ENCODE data around the gene EIF3I. TPM values are rescaled to one million over a fixed set of nuclear protein-coding genes. Genes with fewer than 3 reads are reported as not detected.
A peak's percentile ranks its signal among the peaks of the same experiment; 100 is the strongest.

The EIF3I gene
- total RNA-seq, 2 experiments from 2014 or later, result 328 to 335 TPM

DNA sequence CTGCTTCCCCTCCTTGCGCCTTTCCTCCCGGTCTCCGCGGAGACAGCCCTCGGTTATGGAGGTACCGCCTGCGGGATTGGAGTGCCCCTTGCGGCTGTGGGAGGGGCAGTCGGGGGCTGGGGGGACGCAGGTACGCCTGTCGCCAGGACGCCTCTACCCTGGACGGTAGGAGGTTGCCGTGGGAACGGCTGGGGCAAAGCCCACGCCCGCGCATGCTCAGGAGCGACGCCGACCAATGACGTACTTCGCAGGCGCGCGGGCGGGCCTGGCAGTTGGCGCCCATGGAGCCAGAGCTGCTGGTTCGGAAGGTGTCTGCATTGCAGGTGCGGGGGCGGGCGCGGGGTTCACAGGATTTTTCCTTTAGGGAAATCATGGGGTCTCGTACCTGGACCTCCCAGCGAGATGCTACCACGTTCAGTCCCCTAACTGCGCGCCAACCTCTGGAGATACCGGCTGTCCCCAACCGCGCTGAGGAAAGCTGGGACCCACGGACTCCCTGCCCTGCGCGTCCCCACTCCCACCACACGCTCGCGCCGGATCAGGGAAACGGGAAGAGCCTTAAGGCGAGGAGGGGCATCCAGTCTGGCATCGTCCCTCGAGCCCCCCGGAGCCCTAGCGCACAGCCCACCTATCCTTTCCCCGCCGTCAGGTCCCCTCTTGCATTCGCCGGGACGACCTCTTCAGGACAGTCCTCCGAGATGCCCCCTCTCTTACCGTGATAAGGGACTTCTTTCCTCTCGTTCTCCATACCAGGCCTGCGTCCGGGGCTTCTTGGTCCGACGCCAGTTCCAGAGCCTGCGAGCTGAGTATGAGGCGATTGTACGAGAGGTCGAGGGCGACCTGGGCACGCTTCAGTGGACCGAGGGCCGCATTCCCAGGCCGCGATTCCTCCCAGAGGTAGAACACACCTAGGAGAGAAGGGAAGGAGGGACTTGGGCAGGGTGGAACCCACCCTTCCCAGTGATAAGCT lies 16.5 kb upstream of the EIF3I start, which contains the start of gene IQCC:
TSS of gene IQCC (plus strand) at position 271 of the 970 bp plus-strand sequence. CDS start at position 282, 11 bp downstream.
- DNase-seq (peak; percentile 91), ATAC-seq (peak; percentile 68)
- TF ChIP-seq, protein P1, sequence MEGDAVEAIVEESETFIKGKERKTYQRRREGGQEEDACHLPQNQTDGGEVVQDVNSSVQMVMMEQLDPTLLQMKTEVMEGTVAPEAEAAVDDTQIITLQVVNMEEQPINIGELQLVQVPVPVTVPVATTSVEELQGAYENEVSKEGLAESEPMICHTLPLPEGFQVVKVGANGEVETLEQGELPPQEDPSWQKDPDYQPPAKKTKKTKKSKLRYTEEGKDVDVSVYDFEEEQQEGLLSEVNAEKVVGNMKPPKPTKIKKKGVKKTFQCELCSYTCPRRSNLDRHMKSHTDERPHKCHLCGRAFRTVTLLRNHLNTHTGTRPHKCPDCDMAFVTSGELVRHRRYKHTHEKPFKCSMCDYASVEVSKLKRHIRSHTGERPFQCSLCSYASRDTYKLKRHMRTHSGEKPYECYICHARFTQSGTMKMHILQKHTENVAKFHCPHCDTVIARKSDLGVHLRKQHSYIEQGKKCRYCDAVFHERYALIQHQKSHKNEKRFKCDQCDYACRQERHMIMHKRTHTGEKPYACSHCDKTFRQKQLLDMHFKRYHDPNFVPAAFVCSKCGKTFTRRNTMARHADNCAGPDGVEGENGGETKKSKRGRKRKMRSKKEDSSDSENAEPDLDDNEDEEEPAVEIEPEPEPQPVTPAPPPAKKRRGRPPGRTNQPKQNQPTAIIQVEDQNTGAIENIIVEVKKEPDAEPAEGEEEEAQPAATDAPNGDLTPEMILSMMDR (IDR thresholded peaks at IDR 0.05), result no peak
- ChIA-PET CTCF (interaction anchor here (1.2 to 8.1 kb wide), 3 partner anchors 10 to 43 kb away, joined by 6 to 44 read pairs (median 7); no protein-coding TSS in a partner anchor), POLR2A (interaction anchor here (0.7 to 4.1 kb wide), 10 partner anchors 9 to 140 kb away, joined by 3 to 35 read pairs (median 6); partner anchors contain the start of gene LCK)
- Mint-ChIP-seq H3K4me3 (peak within 1 kb of the TSS; percentile 90), H3K9me3 (no peaks in the 10 kb centered on the region), H3K4me1 (ENCODE audit: low read depth) (peaks cover 26% of the 10 kb centered on the region), H3K27ac (peak within 1 kb of the TSS; percentile 86), H3K27me3 (no peaks in the 10 kb centered on the region), H3K36me3 (ENCODE audit: low read depth) (peaks cover 18% of the 10 kb centered on the region)
- intact Hi-C loops (cut with micrococcal nuclease), result no loop called here

DNA sequence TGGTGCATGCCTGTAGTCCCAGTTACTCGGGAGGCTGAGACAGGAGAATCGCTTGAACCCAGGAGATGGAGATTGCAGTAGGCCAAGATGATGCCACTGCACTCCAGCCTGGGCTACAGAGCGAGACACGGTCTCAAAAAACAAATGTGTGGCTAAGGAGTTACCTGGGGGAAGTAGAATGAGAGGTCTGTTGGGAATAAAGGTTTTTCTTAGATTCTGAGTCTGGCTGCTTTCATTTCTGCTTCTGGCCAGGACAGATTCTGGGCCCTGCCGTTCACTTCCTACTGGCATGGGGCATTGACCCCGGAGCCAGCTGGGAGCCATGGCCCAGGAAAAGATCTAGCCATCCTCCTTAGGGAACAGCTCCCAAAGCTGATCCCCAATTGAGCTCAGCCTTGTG lies 13.7 kb upstream of the EIF3I start:
- ChIA-PET CTCF (interaction anchor here (1.1 to 1.9 kb wide), 2 partner anchors 40 to 205 kb away, joined by 3 to 4 read pairs; no protein-coding TSS in a partner anchor), POLR2A (interaction anchor here (4.1 kb wide), 1 partner anchor 12 kb away, joined by 35 read pairs; no protein-coding TSS in a partner anchor)
- H3K27ac Mint-ChIP-seq, result no peak overlapping the region

DNA sequence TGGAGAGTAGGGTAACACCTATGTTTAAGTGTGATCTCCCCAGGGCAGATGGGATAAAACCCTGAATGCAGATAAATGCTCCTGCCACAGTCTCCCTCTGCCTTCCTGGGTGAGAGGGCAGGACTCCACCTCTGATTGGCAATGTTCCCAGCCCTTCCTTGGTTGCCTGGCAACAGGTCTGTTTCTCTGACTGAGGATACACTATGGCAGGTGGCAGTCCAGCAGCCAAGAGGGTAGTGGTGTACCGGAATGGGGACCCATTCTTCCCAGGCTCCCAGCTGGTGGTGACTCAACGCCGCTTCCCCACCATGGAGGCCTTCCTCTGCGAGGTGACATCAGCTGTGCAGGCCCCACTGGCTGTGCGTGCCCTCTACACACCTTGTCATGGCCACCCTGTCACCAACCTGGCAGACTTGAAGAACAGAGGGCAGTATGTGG lies 13.3 kb upstream of the EIF3I start, which contains the start of gene DCDC2B:
TSS of gene DCDC2B (plus strand) at position 199 of the 438 bp plus-strand sequence. CDS start at position 204, 5 bp downstream.
- ChIA-PET CTCF (interaction anchor here (0.7 to 1.9 kb wide), 3 partner anchors 9 to 205 kb away, joined by 3 to 4 read pairs (median 3); no protein-coding TSS in a partner anchor), POLR2A (interaction anchor here (1.2 to 4.1 kb wide), 2 partner anchors 8 to 12 kb away, joined by 3 to 35 read pairs; partner anchors contain the start of gene CCDC28B)
- Mint-ChIP-seq H3K27me3 (no peaks in the 10 kb centered on the region), H3K4me1 (ENCODE audit: low read depth) (peaks cover 15% of the 10 kb centered on the region), H3K9me3 (no peaks in the 10 kb centered on the region), H3K4me3 (no peak within 1 kb of the TSS), H3K27ac (no peak within 1 kb of the TSS), H3K36me3 (ENCODE audit: low read depth) (peaks cover 18% of the 10 kb centered on the region)
- intact Hi-C loops (cut with micrococcal nuclease), result no loop called here
- DNase-seq (no peak), ATAC-seq (no peak)
- TF ChIP-seq, protein P1 (IDR thresholded peaks at IDR 0.05), result no peak

More for the DNA sequence above, 13.7 kb upstream of the EIF3I start:
- H3K9me3 Mint-ChIP-seq, result no peaks in the 10 kb centered on the region
- H3K4me1 Mint-ChIP-seq (ENCODE audit: low read depth), result peaks cover 15% of the 10 kb centered on the region
- TF ChIP-seq, protein P1 (IDR thresholded peaks at IDR 0.05), result no peak
- intact Hi-C loops (cut with micrococcal nuclease), result no loop called here
- H3K4me3 Mint-ChIP-seq, result no peak overlapping the region
- H3K27me3 Mint-ChIP-seq, result no peaks in the 10 kb centered on the region
- H3K36me3 Mint-ChIP-seq (ENCODE audit: low read depth), result peaks cover 18% of the 10 kb centered on the region
- ATAC-seq (no peak), DNase-seq (no peak)

DNA sequence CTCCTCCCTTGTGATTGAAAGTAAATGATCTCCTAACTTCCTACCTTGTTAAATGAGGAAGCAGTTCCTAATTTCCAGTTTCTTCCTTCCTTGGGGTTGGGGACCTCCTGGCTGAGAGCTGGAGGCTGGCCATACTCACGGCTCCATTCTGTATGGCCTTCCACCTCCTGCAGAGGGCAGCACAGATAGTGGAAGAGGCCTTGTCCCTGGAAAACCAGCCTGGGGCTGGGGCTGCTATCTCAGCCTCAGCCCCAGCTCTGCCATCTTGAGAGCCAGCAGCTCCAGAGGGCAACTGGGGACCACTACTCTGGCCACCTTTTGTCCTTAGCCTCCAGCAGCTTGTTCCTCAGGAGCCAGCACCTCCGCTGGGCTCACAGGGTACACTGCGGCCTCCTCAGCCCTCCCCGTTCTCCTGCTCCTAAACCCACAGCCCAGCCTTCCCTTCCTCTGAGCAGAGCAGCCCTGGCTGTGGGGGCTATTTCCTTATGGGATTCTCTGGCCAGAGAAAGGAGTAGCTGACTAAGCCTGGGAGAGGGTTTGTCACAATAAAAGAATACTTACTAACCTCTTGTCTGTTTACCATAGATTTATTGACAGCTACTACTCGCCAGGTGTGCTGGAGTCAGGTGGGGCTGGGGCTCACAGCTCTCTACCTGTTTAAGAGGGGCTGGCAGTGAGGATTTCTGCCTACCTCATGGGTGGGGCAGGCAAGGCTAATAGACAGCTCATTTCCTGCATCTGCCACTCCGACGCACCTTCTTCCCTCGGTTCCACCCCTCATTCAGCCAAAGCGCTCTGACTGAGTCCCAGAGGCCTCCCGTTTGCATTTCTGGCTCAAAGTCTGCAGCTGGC lies 6.4 kb upstream of the EIF3I start:
- ATAC-seq, result peak; percentile 97
- TF ChIP-seq, protein P1 (IDR thresholded peaks at IDR 0.05), result peak; percentile 91
- no peaks in the 10 kb centered on the region for H3K27me3 Mint-ChIP-seq
- H3K27ac Mint-ChIP-seq, result no peak overlapping the region
- CTCF ChIA-PET, result interaction anchor here (0.7 to 4.3 kb wide), 48 partner anchors 9 to 257 kb away, joined by 3 to 44 read pairs (median 5); partner anchors contain the start of genes CCDC28B, HDAC1, IQCC and LCK
- H3K36me3 Mint-ChIP-seq (ENCODE audit: low read depth), result no peaks in the 10 kb centered on the region
- POLR2A ChIA-PET, result interaction anchor here (0.7 to 1.9 kb wide), 13 partner anchors 9 to 161 kb away, joined by 3 to 9 read pairs (median 3); partner anchors contain the start of genes HDAC1, IQCC and LCK
- peaks cover 11% of the 10 kb centered on the region for H3K4me1 Mint-ChIP-seq (ENCODE audit: low read depth)
- no peaks in the 10 kb centered on the region for H3K9me3 Mint-ChIP-seq
- intact Hi-C loops (cut with micrococcal nuclease), result no loop called here
- H3K4me3 Mint-ChIP-seq, result no peak overlapping the region
- DNase-seq, result peak; percentile 69

All from activated CD8-positive, alpha-beta T cell treated with anti-CD3 and anti-CD28 coated beads for 36 hours (primary cell).